ENCODE results near the gene GBA2.

- TF ChIP-seq POLR2A (IDR thresholded peaks at IDR 0.05) (no peak), POLR2AphosphoS5 (IDR thresholded peaks at IDR 0.05; ENCODE audit: insufficient read depth in 1 of 2, low read depth in 1 of 2) (no peak)
- TF ChIP-seq, protein P1, sequence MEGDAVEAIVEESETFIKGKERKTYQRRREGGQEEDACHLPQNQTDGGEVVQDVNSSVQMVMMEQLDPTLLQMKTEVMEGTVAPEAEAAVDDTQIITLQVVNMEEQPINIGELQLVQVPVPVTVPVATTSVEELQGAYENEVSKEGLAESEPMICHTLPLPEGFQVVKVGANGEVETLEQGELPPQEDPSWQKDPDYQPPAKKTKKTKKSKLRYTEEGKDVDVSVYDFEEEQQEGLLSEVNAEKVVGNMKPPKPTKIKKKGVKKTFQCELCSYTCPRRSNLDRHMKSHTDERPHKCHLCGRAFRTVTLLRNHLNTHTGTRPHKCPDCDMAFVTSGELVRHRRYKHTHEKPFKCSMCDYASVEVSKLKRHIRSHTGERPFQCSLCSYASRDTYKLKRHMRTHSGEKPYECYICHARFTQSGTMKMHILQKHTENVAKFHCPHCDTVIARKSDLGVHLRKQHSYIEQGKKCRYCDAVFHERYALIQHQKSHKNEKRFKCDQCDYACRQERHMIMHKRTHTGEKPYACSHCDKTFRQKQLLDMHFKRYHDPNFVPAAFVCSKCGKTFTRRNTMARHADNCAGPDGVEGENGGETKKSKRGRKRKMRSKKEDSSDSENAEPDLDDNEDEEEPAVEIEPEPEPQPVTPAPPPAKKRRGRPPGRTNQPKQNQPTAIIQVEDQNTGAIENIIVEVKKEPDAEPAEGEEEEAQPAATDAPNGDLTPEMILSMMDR (IDR thresholded peaks at IDR 0.05) = no peak
Observed at GRCh38 chr9:35771534-35771933, 22.5 kb upstream of the GBA2 start.
